HG03439 (cell line): Measurements from ENCODE around the gene ZDHHC22.

Source experiments
- ATAC-seq: cut with Tn5 transposase; IDR thresholded peaks from one replicate; pipeline ENCODE4 v1.9.1; 2021; ENCODE audit warnings: mild to moderate bottlenecking, moderate library complexity; ENCODE audit not compliant: unreplicated experiment

ZDHHC22 gene

DNA sequence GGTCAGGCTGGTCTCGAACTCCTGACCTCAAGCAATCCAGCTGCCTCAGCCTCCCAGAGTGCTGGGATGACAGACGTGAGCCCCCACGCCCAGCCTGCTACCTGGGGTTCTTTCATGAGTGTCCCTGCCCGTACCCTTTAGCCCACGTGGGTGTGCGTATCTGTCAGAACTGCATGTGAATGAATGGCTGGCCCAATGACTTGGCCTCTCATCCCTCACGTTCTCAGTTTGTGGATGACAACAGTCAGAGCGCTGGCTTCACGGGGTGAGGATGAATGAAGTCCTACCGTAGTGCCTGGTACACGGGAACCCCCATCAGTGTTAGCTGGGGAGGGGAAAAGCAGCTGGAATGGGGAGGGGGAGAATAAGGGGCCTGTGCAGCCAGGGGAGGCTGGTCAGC is 16.1 kb upstream of the ZDHHC22 start:
- no peak for ATAC-seq

DNA sequence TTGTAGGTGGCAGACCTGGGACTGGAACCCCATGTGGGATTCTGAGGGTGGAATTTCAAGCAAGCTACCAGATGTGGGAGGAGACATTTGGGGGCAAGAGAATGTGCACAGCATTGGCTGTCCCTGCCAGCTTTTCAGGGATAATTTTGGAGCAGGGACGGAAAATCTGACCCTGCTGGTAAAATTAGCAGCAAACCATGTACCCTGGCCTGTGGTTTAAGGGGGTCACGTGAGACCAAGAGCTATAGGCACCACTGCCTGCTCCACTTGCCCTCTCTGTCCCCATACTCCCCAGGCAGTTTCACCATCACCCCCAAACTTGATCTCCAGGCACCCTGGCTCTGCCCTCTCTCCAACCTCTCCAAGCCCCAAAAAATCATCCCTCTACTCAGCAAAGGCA is 13.5 kb upstream of the ZDHHC22 start:
- ATAC-seq, result no peak

DNA sequence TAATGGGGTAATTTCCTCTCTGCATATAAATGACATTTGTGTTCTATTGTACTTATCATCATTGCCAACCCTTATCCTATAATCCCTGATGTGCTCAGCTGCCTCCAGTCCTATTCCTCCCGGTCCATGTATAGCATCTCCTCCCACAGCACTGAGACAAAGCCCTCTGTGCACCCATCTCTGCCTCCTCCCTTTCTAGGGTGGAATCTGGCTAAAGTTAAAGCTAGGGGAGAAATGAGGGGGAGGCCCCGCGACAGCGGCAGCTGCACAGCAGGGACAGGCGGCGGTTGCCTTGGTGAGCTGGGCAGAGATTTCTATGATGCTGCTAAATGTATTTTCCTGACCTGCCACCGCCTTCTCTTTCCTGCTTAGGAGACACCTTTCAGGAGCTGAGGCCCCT is 12.8 kb upstream of the ZDHHC22 start:
- ATAC-seq, result no peak

DNA sequence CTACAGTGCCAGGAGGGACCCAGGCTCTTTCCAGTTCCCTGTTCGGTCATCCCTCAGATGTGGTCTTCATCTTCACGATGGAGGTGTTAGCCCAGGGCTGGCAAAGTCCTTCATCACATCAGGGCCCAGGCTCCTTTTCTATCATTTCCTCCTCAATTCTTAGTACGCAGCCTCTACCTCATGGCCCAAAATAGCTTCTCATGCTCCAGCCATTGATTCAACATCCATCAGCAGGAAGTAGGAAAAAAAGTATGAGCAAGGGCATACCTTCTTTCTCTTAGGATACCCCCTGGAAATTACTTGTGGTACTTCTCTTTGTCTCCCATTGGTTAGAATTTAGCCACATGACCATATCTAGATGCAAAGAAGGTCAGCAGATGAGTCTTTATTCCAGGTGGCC is 12.2 kb upstream of the ZDHHC22 start:
- ATAC-seq, result no peak

DNA sequence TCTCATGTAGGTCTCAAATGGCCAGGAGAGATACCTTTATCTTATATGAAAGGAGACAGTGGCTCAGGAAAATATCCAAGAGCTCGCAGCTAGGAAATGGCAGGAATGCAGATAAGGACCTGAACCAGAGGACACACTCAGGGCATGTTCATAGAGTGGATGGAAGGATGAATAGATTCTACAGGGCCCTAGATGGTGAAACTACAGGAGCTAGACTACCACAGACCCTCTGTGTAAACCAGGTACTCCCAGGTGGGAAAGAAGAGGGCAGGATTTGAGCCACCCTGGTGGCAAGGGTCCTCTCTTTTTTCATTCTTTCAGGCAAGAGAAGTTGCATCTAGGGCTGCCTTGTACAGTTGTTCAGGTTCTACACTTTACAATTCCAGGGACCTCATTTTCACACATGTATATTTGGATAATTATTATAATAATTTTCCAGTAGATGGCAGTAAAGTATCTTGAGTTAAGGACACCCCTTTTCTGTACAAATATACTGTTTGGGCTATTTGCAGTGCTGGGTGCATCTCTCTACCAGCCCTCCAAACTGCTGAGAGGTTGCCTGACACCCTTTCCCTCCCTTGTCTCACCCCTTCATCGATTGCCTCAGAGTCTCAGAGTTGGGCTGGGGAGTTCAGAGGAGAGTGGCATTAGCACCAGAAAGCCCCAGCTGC is 10.5 kb upstream of the ZDHHC22 start:
- ATAC-seq, result no peak

DNA sequence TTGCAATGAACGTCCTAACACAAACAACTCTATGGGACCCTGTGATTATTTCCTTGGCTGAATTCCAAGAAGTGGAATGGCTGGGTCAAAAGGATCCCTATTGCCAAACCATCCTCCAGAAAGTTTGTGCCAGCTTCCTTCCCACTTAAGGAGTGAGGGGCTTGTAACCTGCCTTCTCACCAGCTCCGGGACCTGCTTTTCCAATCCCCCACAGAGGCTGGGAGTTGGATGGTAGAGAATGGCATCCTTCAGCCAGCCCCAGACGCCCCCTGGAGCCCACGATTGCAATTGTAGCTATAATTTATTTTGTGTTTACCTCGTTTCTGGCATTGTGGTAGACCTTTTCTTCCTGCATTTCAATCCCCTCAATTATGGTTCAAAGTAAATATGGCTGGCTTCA is 9.7 kb upstream of the ZDHHC22 start:
- no peak for ATAC-seq

DNA sequence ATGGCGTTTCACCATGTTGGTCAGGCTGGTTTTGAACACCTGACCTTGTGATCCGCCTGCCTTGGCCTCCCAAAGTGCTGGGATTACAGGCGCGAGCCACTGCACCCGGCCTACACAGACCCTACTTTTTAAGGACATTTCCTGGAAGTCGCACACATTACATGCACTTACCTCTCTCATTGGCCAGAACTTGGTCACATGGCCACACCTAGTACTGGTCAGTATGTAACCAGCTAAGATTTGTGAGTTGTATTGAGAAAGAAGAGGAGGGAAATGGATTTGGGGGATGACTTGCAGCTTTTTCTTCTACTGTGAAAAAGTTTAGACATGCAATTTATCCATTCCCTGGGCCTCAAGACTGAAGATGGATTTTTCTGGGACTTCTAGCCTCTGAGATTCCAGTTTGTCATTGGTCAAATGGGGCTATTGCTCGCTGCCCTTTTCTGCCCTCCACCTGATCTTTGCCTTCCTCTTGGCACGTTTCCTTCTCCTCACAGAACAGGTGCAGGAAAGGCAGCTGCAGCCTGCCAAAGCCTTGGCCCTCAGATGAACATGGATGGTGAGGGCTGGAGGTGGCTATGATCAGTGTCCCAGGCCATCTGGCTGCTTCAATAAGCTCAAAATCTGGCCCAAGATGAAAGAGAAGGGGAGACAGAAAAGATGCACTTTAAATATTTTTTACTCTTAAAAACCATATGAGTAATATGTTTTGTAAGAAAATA is 7.1 kb upstream of the ZDHHC22 start:
- ATAC-seq, result no peak

DNA sequence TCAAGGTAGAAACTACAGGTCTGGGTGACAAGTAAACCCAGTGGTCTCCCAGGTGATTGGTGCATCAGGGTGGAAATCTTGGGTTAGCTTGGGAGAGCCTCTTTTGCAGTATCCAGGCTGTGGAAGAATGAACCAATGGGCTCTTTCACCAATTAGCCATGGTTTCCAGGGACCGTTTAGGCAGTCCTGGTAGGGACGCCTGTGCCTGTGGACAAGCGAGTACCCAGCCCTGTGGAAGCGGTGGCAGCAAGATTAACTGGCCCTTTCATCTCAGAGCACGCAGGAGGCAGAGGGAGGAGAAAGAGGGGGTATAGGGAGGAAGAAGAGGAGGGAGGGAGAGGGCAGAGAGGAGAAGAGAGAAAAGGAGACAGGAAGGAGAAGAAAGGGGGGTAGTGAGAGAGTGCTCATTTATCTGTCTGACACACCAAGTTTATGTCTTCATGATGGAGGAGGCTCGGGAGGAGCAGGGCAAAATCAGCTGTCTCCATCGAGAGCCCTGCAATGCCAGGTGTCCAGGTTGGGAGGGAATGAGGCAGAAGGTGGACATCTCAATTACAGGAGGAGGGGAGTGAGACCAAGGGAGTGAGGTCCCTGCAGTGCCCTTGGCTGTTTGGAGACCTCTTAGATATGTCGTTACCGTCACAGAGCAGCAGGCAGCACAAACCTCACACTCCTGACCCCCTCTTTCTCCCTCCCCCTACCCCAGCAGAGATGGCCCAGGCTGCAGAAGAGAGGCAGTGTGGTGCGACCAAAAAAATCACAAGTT is 4.6 kb upstream of the ZDHHC22 start:
- no peak for ATAC-seq

DNA sequence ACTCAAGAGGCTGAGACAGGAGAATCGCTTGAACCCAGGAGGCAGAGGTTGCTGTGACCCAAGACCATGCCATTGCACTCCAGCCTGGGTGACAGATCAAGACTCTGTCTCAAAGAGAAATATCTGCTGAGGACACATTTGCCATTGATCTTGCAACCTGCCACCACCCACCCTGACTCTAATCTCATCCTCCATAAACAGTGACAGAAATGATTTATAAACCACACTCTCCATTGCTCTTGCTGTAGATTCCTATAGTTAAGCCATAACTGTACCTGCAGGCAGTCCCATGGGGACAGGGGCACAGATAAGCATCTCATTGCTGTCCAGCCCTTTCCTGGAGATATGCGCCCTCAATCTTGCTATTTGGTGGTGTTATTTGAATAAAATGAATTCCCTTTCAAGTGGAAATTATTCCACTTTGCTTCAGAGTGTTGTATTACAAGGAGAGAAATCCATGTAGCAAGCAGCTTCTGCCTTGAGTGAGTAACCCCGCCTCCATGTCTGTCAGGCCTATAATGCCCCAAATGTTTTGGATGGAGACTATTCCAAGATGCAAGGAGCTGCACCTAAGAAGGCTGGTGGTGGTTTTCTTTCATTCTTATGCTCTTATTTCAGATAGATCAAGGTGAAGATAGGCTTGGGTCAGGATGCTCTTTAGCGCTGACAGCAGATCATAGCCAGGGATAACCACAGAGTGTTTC is 3.0 kb upstream of the ZDHHC22 start:
- no peak for ATAC-seq

DNA sequence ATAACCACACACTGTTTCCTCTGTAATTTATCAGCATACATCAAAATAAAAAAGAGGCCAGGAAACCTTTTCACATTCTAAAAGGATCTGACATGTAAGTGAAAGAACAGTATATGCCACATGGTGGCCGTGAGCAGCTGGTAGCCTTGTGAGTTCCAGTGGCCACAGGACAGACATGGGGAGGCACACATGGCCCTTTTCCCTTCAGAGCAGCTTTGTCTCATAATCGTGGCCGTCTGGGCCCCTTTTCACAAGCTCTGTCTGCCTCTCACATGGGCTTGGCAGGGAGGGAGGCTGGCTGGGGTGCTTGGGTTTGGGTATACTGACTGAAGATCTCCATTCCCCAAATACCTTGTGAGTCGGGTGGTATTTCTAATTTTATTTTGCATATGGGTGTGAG is 1.5 kb upstream of the ZDHHC22 start:
- ATAC-seq, result no peak

DNA sequence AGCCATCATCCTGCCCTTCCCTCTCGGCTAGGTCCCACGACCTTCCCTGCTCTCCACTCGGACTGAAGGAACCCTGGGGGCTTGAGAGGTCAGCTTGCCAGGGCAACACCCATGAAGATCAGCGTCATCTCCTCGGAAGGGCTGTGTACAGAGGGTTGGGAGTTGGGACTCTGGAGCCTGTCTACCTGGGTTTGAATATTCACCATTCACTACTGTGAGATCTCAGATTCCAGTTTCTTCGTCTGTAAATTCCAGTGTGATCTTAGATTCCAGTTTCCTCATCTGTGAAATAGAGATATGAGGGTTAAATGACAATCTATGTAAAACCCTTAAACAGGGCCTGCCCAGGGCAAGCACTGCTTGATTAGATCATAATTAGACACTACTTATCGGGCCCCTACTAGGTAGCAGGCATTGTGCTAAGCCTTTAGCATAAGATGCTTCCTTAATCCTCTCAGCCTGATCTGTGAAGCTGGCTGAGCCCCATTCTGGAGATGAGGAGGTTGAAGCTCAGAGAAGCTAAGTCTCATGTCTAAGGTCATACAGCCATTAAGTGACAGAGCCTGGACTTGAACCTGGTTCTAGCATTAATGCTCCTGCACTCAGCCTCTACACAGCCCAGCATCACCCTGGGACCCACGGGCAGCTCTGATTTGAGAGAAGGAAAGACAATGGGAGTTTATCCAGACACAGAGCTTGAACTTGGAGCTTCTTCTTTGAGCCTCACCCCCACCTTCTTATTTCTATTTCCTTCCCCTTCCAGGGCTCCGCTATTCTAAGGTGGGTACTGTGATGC is 612 bp upstream of the ZDHHC22 start:
- ATAC-seq, result no peak

DNA sequence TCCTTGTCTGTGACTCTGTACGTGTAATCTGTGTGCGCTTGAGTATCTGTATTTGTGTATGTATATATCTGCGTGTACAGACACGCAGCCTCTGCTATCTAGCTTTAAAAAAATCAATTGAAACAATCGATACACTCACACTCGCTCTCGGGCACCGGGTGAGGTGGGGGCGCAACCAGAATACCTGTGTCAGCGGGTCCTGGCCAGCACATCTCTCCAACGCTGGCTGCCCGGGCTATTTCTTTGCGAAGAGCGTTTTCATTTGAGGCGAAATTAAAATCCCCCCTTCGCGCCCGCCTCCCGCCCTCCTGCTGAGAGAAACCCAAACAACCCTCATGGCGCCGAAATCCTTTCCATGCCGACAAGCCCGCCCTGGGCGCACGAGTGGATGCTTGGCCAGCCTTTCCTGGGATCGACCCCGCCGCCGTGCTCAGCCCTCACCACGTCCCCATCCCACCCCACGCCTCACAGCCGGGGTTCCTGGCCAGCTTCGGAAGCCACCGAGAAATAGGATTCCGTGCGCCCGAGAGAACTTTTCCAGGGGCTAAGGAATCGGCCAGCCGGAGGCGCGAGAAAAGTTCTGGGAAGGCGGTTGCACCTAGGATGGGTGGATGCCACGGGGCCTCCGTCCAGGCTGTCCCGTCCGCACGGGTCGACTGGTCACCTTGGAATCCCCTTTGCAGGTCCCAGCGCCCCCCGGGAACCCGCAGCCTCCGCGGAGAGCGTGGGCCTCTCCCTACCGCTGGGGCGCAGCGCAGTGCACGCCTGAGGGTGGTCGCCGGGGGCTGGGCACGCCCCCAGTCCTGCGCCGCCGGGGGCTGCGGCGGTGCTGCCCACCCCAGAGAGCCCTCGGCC is 1.0 kb downstream of the ZDHHC22 start:
- ATAC-seq, result no peak

DNA sequence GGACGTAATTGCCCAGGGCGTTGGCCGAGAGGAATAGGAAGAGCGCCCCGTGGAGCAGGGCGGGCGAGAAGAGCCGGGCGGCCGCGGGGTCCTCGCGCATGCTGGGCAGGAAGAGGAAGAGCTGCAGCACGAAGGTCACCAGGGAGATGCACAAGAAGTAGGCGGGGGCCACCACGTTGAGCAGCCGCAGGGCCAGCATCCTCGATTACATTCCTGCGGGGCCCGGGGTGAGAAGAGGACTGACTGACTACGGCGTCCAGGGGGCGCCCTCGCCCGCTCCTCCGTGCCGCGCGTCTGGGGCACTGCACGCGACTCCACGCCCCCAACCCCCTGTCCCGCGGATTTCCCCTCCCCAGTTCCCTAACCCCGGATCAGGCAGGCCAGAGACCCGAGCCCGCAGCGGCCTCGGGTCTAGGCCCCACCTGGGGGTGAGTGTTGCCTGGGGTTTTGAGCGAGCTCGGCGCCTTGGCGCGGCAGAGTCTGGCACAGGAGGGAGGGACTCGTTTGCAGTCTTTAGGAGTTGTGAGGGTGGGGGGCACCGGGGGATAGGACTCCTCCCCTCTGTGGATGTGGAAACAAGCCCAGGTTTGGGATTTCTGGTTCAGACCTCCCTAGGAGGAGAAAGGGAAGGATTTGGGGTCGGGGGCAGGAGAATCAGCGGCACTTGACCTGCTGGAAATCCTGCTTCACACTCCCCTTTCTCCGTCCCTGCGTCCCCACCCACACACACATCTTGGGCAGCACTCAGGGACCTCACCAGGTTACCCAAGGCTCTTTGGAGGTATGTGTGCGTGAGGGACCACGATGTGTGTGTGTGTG is 1.8 kb downstream of the ZDHHC22 start:
- no peak for ATAC-seq

DNA sequence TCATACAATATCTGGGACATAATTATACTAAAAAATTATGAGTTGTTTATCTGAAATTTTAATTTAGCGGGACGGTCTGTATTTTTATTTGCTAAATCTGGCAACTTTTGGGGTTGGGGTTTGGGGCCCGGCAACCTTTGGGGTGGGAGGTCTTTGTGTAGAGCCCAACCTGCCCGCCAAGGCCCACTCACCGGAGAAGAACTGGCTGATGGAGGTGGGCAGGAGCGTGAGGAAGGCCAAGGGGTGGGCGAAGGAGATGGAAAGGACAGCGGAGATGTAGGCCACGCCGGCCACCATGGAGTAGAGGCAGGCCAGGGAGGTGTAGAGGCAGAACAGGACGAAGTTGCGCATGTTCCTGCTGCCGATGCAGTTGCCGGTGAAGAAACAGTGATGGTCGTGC is 2.6 kb downstream of the ZDHHC22 start:
- no peak for ATAC-seq

DNA sequence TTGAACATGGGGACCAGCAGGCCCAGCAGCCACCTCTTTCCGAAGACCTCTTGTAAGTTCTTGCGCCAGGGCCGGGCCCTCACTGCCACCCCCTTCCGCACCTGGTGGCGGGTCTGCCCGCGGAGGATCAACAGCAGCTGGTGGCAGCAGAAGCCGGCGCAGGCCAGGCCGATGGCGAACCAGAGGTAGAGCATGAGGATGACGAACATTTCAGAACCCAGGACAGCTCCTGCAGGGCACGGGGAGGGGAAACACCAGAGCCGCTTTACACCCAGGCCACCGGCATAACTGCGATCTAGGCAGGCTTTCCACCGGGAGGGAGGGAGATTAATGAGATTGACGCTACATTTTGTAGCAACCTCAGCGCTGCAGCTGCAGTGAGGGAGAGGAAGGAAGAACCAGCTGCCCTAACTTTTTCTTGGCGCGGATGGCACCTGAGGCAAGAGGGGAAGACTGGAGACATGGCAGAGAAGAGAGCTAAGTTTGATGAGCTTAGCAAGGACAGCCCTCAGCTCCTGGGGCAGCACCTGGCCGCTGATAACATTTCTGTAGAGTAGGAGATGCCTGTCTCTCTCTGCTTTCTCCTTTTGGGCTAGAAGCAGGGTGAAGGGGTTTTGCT is 7.8 kb downstream of the ZDHHC22 start:
- ATAC-seq, result no peak

DNA sequence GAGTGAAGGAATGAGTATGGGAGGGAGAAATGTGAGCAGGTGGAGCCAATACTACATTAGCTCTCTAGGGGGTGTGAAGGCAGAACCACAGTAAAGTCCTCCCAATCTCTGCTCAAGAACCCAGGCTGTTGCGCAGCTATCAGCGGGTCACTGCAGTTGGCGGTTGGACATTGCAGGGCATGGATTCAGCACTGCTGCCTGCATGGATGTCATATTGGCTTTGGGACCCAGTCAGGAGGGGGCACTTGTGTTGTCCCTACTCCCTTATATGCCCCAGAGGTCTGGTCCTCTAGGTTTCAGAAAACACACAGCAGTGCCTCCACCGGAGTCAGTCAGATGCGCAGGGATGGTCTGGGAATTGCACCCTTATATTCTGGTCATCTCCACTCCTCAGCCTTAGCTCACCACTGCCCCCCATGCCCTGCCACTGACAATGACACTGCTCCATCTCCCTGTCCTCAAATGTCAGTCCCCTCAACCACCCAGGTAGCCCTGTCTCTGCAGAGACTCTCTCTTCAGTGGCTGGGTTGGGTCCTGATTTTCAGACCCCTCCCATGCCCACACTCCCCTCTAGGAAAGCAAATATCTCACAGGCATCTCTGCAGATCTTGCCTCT is 9.6 kb downstream of the ZDHHC22 start:
- no peak for ATAC-seq

DNA sequence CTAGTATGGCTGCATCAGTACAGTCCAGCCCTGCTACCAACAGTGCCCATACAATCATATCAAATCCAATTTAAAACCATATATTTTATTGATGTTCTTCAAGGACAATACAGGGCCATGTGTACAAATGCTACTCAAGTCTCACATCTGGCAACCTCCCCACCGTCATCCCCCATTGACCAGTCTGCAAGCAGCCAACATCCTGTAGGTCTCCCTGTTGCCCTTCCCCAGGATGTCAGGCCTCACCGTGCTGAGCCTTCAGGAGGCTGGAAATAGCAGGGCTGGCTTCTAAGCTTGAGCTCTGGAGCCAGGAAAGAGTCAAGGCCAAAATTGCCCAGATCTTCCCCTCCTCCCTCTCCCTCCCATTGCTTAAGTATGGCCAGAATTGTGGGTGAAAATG is 10.4 kb downstream of the ZDHHC22 start:
- ATAC-seq, result no peak

DNA sequence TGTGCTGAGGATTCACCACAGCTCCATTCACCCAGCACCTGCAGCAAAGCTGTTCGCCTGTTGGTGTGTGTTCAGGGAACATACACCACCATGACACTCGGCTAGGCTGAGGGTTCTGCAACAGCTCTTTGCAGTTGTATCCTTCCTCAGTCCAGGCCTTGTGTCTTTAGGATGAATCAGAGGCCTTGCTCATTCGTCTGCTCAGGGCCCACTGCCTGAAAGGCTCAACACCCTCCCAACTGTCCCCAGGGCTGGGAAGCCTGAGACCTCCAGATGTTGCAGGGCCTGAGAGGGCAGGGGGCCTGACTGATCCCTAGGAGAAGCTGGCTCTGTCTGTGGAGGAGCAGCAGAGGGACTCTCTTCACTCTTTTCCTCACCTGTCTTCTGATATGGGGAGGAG is 11.2 kb downstream of the ZDHHC22 start:
- no peak for ATAC-seq
